ENCODE data around the gene GNG14. TPM values are rescaled to one million over a fixed set of nuclear protein-coding genes. Genes with fewer than 3 reads are reported as not detected.

Gene GNG14
- total RNA-seq, 1 experiment from 2014 or later = not detected

GRCh38 chr19:12652219-12652618 is 35.6 kb upstream of the GNG14 start:
- Histone ChIP-seq H3K27me3 (ENCODE audit: insufficient read depth, low read length) (no peaks in the 10 kb centered on the region), H3K27ac (ENCODE audit: low read depth, low read length) (no peak overlapping the region), H3K9ac (ENCODE audit: low read length) (no peak overlapping the region), H3K4me1 (ENCODE audit: control insufficient read depth in 1 of 2, insufficient read depth in 2 of 2, low read length in 2 of 2) (no peaks in the 10 kb centered on the region), H3K4me3 (replicated peaks in 1 of 2; ENCODE audit: low read depth in 1 of 2, low read length in 2 of 2) (no peak overlapping the region), H3K9me3 (ENCODE audit: control insufficient read depth in 1 of 2, insufficient read depth in 1 of 2, low read depth in 1 of 2, low read length in 2 of 2) (no peaks in the 10 kb centered on the region; a peak in 1 of 4 replicates), H3K36me3 (ENCODE audit: control insufficient read depth in 1 of 2, insufficient read depth in 2 of 2, low read length in 2 of 2) (peaks cover 0 to 5% of the 10 kb centered on the region in 2 experiments; a peak in 1 of 4 replicates), H4K20me1 (ENCODE audit: insufficient read depth) (no peaks in the 10 kb centered on the region), H3K4me2 (ENCODE audit: low read length) (no peak overlapping the region), H3K79me2 (ENCODE audit: insufficient read depth, low read length) (no peaks in the 10 kb centered on the region), H3K9me2 (ENCODE audit: insufficient read depth) (no peaks in the 10 kb centered on the region), H2AFZ (ENCODE audit: low read depth, low read length, poor library complexity, severe bottlenecking) (no peak overlapping the region)
- ChIA-PET RAD21 (ENCODE audit: low non-redundant PET in 1 of 2, low total read pairs in 2 of 2, uncharacterized antibody in 2 of 2, unreplicated experiment in 2 of 2) (no interaction called here), CTCF (no interaction called here), POLR2A (no interaction called here)
- TF ChIP-seq, protein P1, sequence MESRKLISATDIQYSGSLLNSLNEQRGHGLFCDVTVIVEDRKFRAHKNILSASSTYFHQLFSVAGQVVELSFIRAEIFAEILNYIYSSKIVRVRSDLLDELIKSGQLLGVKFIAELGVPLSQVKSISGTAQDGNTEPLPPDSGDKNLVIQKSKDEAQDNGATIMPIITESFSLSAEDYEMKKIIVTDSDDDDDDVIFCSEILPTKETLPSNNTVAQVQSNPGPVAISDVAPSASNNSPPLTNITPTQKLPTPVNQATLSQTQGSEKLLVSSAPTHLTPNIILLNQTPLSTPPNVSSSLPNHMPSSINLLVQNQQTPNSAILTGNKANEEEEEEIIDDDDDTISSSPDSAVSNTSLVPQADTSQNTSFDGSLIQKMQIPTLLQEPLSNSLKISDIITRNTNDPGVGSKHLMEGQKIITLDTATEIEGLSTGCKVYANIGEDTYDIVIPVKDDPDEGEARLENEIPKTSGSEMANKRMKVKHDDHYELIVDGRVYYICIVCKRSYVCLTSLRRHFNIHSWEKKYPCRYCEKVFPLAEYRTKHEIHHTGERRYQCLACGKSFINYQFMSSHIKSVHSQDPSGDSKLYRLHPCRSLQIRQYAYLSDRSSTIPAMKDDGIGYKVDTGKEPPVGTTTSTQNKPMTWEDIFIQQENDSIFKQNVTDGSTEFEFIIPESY (IDR thresholded peaks at IDR 0.05; ENCODE audit: extremely low read depth, insufficient replicate concordance, low read length) = no peak
- TF ChIP-seq SRF (IDR thresholded peaks at IDR 0.05; ENCODE audit: low read depth) (no peak), FOSL1 (IDR thresholded peaks at IDR 0.05; ENCODE audit: low read depth) (no peak), SP1 (IDR thresholded peaks at IDR 0.05; ENCODE audit: low read depth) (no peak), CBX3 (IDR thresholded peaks at IDR 0.05; ENCODE audit: low read depth) (no peak), ELF1 (IDR thresholded peaks at IDR 0.05; ENCODE audit: borderline replicate concordance, low read depth) (no peak), JUND (IDR thresholded peaks at IDR 0.05) (no peak), SIN3A (IDR thresholded peaks at IDR 0.05; ENCODE audit: low read depth) (no peak), EGR1 (IDR thresholded peaks at IDR 0.05; ENCODE audit: low read depth) (no peak), EZH2 (IDR thresholded peaks at IDR 0.05) (no peak), EZH2phosphoT487 (IDR thresholded peaks at IDR 0.05; ENCODE audit: borderline replicate concordance) (no peak), POLR2AphosphoS5 (IDR thresholded peaks at IDR 0.05; ENCODE audit: low read depth, low read length) (no peak), MAX (IDR thresholded peaks at IDR 0.05) (no peak), CEBPB (IDR thresholded peaks at IDR 0.05; ENCODE audit: low read depth) (no peak), CTCF (IDR thresholded peaks at IDR 0.05 in 2 of 3, conservative IDR thresholded peaks at IDR 0.05 in 1 of 3; ENCODE audit: borderline replicate concordance in 1 of 3, insufficient read depth in 1 of 3, low read depth in 2 of 3, low read length in 2 of 3) (no peak), RAD21 (IDR thresholded peaks at IDR 0.05; ENCODE audit: low read depth) (no peak), ZFX (IDR thresholded peaks at IDR 0.05) (no peak), POLR2A (IDR thresholded peaks at IDR 0.05; ENCODE audit: borderline replicate concordance, extremely low read depth, insufficient read depth, insufficient read length) (no peak)
- TF ChIP-seq, protein P2, sequence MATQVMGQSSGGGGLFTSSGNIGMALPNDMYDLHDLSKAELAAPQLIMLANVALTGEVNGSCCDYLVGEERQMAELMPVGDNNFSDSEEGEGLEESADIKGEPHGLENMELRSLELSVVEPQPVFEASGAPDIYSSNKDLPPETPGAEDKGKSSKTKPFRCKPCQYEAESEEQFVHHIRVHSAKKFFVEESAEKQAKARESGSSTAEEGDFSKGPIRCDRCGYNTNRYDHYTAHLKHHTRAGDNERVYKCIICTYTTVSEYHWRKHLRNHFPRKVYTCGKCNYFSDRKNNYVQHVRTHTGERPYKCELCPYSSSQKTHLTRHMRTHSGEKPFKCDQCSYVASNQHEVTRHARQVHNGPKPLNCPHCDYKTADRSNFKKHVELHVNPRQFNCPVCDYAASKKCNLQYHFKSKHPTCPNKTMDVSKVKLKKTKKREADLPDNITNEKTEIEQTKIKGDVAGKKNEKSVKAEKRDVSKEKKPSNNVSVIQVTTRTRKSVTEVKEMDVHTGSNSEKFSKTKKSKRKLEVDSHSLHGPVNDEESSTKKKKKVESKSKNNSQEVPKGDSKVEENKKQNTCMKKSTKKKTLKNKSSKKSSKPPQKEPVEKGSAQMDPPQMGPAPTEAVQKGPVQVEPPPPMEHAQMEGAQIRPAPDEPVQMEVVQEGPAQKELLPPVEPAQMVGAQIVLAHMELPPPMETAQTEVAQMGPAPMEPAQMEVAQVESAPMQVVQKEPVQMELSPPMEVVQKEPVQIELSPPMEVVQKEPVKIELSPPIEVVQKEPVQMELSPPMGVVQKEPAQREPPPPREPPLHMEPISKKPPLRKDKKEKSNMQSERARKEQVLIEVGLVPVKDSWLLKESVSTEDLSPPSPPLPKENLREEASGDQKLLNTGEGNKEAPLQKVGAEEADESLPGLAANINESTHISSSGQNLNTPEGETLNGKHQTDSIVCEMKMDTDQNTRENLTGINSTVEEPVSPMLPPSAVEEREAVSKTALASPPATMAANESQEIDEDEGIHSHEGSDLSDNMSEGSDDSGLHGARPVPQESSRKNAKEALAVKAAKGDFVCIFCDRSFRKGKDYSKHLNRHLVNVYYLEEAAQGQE (IDR thresholded peaks at IDR 0.05; ENCODE audit: low read depth) = no peak
- DNase-seq (ENCODE audit: low read depth, low spot score) (no peak), ATAC-seq (no peak)
- BruUV-seq (replicated peaks) = no TSS peak
- intact Hi-C loops (cut with micrococcal nuclease) = no loop called here
